Testis (tissue), 3 donors: ENCODE results near the gene CLDN10. TPM values are rescaled to one million over a fixed set of nuclear protein-coding genes. Genes with fewer than 3 reads are reported as not detected.
"Not testable (repeated sequence)": the region's sequence is repeated elsewhere in the genome, so short reads cannot be mapped to it uniquely, and the experiment has no call there.

Experiments
- DNase-seq: peaks from one replicate; pipeline ENCODE4 v3.0.0-alpha.2; 2019
- H3K27ac ChIP-seq, 2 donors: fragments of 200-600 bp; sonication (generic); one replicate each; pipeline ENCODE4 v1.5.1; 2019
- H3K27me3 ChIP-seq: fragments of 200-600 bp; sonication (generic); one replicate; pipeline ENCODE4 v1.5.1; 2019
- H3K36me3 ChIP-seq: fragments of 200-600 bp; sonication (generic); one replicate; pipeline ENCODE4 v1.5.1; 2017; ENCODE audit warnings: low read depth; ENCODE audit errors: missing control alignments
- H3K4me1 ChIP-seq: fragments of 200-600 bp; sonication (generic); one replicate; pipeline ENCODE4 v1.5.1; 2019
- H3K4me3 ChIP-seq, 2 donors: fragments of 200-600 bp; sonication (generic); one replicate each; pipeline ENCODE4 v1.5.1; 2017 to 2019
- H3K9me3 ChIP-seq: fragments of 200-600 bp; sonication (generic); one replicate; pipeline ENCODE4 v1.5.1; 2017
- CTCF ChIP-seq, 3 experiments: fragments of 450-650 bp in 2 of 3; fragments of 200-600 bp in 1 of 3; sonication (generic) in 1 of 3; IDR thresholded peaks; one replicate each; pipeline ENCODE4 v1.5.1; 2016 to 2019; ENCODE audit warnings: antibody characterized with exemption in 3 of 3, mild to moderate bottlenecking in 2 of 3, moderate library complexity in 1 of 3
- POLR2A ChIP-seq: fragments of 450-650 bp; IDR thresholded peaks from one replicate; pipeline ENCODE4 v1.6.1; 2017; ENCODE audit warnings: antibody characterized with exemption, mild to moderate bottlenecking, moderate library complexity
- WGBS, 2 donors: methylation state at CpG; one replicate each; pipeline ENCODE4 v1.1.5; 2018; 5-methylcytosine and 5-hydroxymethylcytosine counted together
- intact Hi-C: fragments of 100-400 bp; cut with DNase I; formaldehyde crosslinking; loops from one replicate; pipeline ENCODE4 v1.15.1; 2023; ENCODE audit warnings: low total_unique reads
- polyA plus RNA-seq: library from polyadenylated mRNA; stranded (reverse); fragments of 350-450 nt; fragmentation: Illumina TruSeq; extraction: RNeasy Lipid Tissue Mini Kit (QIAGEN cat#74804); gene quantifications from one replicate; pipeline ENCODE4 v1.2.3, GENCODE V29; 2014; ENCODE audit warnings: low read depth, low replicate concordance; ENCODE audit not compliant: insufficient read depth
- total RNA-seq, 2 donors: library from RNA; depleted of rRNA; stranded (reverse); fragments of >200 nt; gene quantifications; one replicate each; pipeline ENCODE4 v1.2.3, GENCODE V29; 2016

Gene CLDN10
- total and polyA plus RNA-seq, 3 donors from 2014 or later = 1.3 to 3.3 (median 1.8) TPM

- Histone ChIP-seq H3K4me1 (no peaks in the 10 kb centered on the region), H3K9me3 (no peaks in the 10 kb centered on the region), H3K4me3 (no peak overlapping the region), H3K27me3 (no peaks in the 10 kb centered on the region), H3K27ac (no peak overlapping the region), H3K36me3 (no peaks in the 10 kb centered on the region)
- 100% methylated on average over 1 of the region's 1 CpG for WGBS, 2 donors
- TF ChIP-seq CTCF (IDR thresholded peaks at IDR 0.05) (no peak), POLR2A (no peak)
- no peak for DNase-seq
- intact Hi-C loops = no loop called here
These were observed 39.6 kb upstream of the CLDN10 start for GRCh38 chr13:95512957-95513356.

- H3K4me1 ChIP-seq, H3K36me3 ChIP-seq, H3K4me3 ChIP-seq, DNase-seq, intact Hi-C loops, H3K27ac ChIP-seq, H3K9me3 ChIP-seq, H3K27me3 ChIP-seq: not testable (repeated sequence)
- 75 to 90% methylated on average over 5 of the region's 5 CpGs for WGBS, 2 donors
These were observed 36.9 kb upstream of the CLDN10 start for GRCh38 chr13:95515606-95516005.

GRCh38 chr13:95516021-95516420, 36.5 kb upstream of the CLDN10 start:
- WGBS, 2 donors = 43 to 64% methylated on average over 2 of the region's 2 CpGs
- DNase-seq = no peak
- Histone ChIP-seq H3K27ac (no peak overlapping the region), H3K9me3 (no peaks in the 10 kb centered on the region), H3K36me3 (no peaks in the 10 kb centered on the region), H3K4me3 (no peak overlapping the region), H3K4me1 (no peaks in the 10 kb centered on the region), H3K27me3 (no peaks in the 10 kb centered on the region)
- intact Hi-C loops = no loop called here
- TF ChIP-seq POLR2A (no peak), CTCF (IDR thresholded peaks at IDR 0.05) (no peak)

GRCh38 chr13:95516492-95516891, 36.0 kb upstream of the CLDN10 start:
- WGBS, 2 donors = 14 to 44% methylated on average over 3 of the region's 3 CpGs
- H3K36me3 ChIP-seq = no peaks in the 10 kb centered on the region

GRCh38 chr13:95523598-95523997, 28.9 kb upstream of the CLDN10 start:
- WGBS, 2 donors = 68 to 88% methylated on average over 5 of the region's 5 CpGs
- DNase-seq = no peak
- intact Hi-C loops = no loop called here

More at GRCh38 chr13:95516492-95516891, 36.0 kb upstream of the CLDN10 start:
- Histone ChIP-seq H3K9me3 (no peaks in the 10 kb centered on the region), H3K4me3 (no peak overlapping the region), H3K27ac (no peak overlapping the region), H3K27me3 (no peaks in the 10 kb centered on the region), H3K4me1 (no peaks in the 10 kb centered on the region)
- DNase-seq = no peak
- no peak for TF ChIP-seq CTCF (IDR thresholded peaks at IDR 0.05)
- no peak for TF ChIP-seq POLR2A
- intact Hi-C loops = no loop called here

More at GRCh38 chr13:95523598-95523997, 28.9 kb upstream of the CLDN10 start:
- no peaks in the 10 kb centered on the region for H3K9me3 ChIP-seq
- no peaks in the 10 kb centered on the region for H3K36me3 ChIP-seq
- H3K4me3 ChIP-seq = no peak overlapping the region
- TF ChIP-seq CTCF (IDR thresholded peaks at IDR 0.05) (no peak), POLR2A (no peak)
- no peaks in the 10 kb centered on the region for H3K4me1 ChIP-seq
- H3K27ac ChIP-seq = no peak overlapping the region
- H3K27me3 ChIP-seq = no peaks in the 10 kb centered on the region
